Measurements from ENCODE around the gene RFC2.
A peak's percentile ranks its signal among the peaks of the same experiment; 100 is the strongest.
"Not testable (repeated sequence)": the region's sequence is repeated elsewhere in the genome, so short reads cannot be mapped to it uniquely, and the experiment has no call there.

The RFC2 gene

DNA sequence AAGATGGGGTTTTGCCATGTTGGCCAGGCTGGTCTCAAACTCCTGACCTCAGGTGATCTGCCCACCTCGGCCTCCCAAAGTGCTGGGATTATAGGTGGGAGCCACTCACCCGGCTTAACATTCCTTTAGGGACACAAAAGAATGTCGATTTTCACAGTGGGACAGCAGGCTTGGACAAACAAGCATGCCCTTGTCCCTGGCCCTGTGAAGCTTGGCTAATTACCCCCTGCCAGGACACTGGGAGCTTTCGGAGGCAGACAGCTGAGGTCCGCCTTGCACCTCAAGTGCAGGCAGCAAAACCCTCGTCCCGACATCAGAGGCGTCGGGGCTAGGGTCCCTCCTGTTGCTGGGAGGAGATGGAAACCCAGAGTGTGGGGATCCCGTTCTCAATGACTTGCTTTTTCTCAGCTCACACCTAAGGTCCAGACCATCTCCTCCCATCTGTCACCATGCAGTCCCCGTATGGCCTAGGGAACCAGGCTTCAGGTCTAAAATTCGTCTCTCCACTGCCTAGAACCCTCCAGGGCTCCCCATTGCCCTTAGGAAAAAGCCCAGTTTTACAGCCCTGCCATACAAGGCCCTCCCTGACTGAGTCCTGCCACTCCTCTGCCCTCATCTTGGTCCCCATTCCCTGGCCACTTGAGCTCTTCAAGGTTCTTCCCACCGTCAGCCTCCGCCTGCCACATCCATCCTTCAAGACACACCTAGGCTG is 28.7 kb upstream of the RFC2 start:
- no peak for DNase-seq

GRCh38 chr7:74280985-74281384 is 26.8 kb upstream of the RFC2 start:
- DNase-seq, result no peak

- DNase-seq, result no peak
Observed at GRCh38 chr7:74277636-74278035, 23.4 kb upstream of the RFC2 start.

DNA sequence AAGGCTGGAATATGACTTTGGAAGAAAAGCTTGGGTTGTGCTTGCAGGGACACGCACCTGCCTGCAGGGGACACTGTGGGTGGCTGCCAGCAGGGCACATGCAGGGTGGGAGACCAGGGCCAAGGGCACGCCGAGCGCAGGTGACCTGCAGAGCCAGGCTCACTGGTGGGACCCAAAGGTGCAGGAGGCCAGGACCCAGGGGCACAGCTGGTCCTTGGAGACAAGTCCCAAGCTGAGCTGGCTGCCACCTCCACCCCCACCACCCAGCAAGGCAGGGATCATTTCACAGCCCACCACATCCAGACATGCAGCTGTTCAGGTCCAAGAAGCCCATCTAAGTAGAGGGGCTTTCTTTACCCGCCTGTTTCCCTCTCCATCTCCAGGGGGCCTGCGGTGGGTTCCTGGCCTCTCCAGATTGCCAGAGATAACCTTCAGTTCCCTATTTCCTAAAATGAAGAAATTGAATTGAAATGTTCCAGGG is 21.2 kb upstream of the RFC2 start:
- no peak for DNase-seq

DNA sequence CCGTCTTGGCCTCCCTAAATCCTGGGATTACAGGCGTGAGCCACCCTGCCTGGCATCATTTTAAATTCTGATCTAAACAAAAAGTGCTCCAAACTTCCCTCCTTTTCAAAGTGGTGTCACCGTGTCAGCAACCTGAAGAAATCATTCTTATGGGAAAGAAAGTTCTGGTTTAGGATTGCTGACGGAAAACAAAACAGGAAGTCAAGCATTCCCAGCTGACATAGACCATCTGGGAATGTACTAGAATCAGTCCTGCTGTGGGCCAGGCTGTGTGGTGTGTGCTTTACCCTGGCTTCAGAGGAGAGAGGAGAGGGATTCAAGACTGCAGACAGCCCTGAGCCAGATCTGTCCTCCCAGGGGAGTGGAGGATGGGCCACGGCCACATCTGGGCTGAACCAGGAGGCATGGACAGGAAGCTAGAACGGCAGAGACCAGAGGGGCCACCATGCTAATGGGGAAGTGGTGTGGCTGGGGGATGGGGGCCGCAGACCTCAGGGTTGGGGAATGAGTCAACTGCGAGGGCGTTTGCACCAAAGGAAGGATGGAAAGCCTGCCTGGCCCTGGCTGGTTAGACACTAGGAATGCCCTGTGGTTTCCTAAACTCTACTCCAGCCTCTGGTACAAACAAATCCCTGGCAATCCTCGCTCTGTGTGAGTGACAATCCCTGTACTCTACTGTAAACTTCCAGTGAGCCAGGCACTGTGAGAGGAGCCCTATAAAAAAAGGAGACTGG is 18.3 kb upstream of the RFC2 start:
- peak; percentile 98 for DNase-seq

DNA sequence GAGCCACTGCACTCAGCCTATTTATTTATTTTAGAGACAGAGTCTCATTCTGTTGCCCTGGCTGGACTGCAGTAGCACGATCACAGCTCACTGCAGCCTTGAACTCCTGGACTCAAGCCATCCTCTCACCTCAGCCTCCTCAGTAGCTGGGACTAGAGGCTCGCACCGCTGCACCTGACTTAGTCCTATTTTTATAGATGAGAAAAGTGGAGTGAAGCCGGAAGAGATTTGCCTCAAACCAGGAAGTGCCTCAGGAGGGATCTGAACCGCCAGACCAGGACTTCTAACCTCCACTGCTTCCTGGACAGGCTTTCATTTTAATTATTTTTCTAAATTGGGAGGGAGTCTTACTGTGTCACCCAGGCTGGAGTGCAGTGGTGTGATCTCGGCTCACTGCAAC is 17.5 kb upstream of the RFC2 start:
- no peak for DNase-seq

GRCh38 chr7:74269757-74270277 is 15.6 kb upstream of the RFC2 start:
- peak; percentile 82 for DNase-seq

DNA sequence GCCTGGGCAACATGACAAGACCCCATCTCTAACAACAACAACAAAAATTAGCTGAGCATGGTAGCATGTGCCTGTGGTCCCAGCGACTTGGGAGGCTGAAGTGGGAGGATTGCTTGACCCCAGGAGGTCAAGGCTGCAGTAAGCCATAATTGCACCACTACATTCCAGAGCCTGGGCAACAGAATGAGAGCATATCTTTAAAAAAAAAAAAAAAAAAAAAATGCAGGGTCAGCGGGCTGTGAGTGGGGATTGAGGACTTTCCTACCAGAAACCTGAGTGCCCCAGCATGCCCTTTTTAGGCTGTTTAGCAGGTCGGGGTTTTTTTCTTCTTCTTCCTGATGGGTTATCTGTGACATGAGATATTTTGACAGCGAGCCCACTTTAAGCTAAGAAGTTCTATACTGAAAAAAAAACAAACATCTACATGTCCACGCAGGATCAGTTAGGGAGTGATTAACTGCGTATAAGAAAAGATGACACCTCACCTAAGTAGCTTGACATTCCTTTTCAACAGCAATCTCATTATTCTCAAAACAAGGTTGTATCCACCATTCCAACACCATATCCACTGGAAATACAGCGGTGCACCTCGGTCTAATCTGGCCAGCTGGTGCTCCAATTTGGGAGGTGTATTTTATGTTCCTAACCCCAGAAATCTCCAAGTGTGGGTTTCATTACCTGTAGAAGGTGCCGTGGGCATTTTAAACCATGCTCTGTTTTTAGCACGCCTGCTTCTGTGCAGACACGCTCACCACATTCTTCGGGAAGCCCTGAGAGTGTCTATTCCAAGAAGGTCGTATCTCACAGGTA is 13.8 kb upstream of the RFC2 start:
- DNase-seq, result no peak

GRCh38 chr7:74266191-74266963 is 12.2 kb upstream of the RFC2 start:
- DNase-seq, result no peak

DNA sequence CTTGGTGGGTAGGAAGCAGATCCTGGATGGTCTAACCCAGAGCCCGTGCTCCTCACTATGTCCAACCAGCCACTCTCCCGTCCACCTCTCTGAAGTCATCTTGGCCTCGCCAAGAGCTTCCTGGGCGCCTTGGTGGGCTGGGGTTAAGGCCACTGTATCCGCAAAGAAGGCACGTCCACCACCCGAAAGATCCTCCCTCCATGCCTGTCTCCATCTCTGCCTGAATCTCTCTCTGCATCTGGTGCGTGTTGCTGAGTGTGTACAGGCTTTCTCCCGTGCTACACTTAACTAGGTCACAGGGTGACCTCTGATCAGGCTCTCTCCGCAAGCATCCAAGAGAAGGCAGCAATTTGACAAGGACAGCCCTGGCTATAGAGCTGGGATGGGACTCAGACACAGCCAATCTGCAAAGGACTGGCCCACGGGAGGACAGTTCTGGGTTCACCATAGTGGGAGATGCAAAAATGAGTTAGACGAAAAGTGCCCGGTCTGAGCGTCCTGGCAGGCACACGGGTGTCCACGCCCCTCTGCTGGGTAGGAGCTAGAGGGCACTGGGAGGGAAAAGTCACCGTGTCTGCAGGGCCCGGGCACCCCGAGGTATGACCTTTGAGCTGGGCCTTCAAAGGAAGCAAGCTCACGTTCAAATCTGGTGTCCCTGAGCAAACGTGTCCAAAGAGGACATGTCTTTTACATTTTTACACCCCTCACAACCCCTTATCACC is 9.4 kb upstream of the RFC2 start:
- DNase-seq, result no peak

- DNase-seq, result no peak
Observed at GRCh38 chr7:74262639-74263398, 8.6 kb upstream of the RFC2 start.

GRCh38 chr7:74258639-74259038 is 4.4 kb upstream of the RFC2 start:
- no peak for DNase-seq

DNA sequence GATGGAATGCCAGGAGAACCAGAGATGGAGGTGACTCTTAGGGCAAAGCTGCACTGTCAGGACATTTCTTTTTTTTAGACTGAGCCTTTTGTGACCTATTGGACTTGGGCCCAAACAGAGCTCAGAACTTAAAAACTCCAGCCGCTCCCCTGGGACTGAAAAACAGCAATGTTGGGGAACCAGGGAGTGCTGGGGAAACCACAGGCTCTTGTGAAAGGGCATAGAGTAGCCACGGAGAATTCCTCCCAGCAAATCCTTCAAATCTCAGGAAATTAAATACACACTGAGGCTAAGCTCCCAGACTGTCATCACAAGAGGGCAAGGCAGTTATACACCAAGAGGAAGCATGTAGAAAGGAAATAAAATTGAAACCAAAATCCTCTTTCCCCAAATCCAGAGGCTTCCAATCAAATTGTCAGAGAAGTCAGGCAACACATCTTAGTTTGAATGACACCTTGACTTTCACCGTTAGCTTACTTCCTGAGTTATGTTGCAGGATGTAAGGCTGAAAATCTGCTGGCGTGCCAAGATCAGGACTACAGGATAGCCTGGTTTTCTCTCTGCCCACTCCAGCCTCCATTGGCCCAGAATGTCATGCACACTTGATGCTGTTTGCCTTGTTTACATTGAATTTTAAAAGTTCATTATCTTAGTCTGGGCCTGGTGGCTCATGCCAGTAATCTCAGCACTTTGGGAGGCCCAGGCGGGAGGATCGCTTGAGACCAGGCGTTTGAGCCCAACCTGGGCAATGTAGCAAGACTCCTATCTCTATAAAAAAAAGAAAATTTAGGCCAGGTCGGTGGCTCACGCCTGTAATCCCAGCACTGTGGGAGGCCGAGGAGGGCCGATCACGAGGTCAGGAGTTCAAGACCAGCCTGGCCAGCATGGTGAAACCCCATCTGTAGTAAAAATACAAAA is 2.6 kb upstream of the RFC2 start:
- DNase-seq, result peak; percentile 93

DNA sequence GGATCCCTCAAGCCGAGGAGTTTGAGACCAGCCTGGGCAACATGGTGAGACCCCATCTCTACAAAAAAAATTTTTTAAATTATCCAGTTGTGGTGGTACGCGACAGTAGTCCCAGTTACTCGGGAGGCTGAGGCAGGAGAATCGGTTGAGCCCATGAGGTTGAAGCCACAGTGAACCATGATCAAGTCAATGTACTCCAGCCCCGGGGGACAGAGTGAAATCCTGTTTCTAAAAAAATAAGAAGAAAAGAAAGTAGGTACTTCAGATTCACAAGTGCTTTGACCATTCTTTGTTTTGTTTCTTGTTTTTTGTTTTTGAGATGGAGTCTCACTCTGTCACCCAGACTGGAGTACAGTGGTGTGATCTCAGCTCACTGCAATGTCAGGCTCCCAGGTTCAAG is 1.3 kb upstream of the RFC2 start:
- DNase-seq, result not testable (repeated sequence)

DNA sequence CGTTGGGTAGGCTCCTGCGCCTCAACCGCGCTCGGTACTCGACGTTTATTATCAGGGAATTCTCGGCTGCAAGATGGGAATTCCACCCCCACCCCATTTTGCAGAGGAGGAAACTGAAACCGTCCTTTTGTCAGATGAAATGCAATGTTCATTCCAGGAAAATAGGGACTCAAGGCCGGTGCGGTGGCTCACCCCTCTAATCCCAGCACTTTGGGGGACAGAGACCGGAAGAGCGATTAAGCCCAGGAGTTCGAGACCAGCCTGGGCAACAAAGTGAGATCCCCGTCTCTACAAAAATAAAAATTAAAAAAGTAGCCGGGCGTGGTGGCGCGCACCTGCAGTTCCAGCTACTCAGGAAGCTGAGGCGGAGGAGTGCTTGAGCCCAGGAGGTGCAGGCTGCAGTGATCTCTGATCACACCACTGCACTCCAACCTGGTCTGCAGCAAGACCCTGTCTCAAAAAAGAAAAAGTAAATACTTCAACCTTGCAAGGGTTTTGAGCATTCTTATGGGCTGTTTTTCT is 720 bp upstream of the RFC2 start:
- no peak for DNase-seq

DNA sequence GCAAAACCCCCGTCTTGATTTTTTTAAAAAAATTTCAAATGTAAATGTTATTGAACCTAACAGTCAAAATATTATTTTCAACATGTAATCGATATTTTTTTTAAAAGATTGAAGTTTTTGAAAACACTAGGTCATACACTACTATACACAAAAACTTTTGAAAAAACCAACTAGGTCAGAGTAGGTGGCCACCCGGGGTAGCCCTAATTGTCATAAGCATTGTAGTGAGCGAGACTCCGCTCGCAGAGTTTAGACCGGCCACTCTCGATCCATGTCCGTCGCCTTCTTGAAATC is 417 bp downstream of the RFC2 start:
- DNase-seq, result no peak

DNA sequence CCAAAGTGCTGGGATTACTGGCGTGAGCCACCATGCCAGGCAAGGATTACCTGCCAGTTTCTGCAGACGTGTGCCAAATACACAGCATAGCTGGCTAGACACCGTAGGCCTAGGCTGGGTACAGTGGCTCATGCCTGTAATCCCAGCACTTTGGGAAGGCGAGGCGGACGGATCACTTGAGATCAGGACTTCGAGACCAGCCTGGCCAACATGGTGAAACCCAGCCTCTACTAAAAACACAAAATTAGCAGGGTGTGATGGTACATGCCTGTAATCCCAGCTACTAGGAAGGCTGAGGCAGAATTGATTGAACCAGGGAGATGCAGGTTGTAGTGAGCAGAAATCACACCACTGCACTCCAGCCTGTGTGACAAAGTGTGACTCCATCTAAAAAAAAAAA is 868 bp downstream of the RFC2 start:
- DNase-seq, result no peak

DNA sequence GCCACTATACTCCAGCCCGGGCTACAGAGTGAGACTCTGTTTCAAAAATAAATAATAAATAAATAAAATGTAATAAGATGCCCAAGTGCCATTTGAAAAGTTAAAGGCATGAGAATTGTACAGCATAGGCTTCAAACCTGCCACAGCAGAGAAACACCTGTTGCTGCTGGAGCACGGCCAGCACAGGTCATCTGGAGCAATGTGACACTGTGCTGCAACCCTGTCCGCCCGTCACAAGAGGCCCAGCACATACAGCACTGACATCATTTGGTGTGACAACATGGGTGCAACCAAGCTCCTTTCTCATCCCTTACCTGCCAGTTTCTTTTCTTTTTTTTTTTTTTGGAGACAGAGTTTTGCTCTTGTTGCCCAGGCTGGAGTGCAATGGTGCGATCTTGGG is 1.3 kb downstream of the RFC2 start:
- DNase-seq, result no peak

DNA sequence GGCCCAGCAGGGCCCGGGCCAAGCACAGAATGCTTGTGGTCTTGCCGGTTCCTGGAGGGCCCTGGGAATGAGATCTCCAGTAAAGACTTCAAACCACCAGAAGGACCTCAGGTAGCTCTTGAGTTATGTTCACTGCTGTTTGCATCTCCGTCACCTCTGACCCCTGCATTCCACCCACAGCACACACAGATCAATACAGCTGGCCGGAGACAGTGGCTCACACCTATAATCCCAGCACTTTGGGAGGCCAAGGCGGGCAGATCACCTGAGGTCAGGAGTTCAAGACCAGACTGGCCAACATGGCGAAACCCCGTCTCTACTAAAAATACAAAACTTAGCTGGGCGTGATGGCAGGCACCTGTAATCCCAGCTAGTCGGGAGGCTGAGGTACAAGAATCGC is 5.1 kb downstream of the RFC2 start:
- not testable (repeated sequence) for DNase-seq

- no peak for DNase-seq
Observed at GRCh38 chr7:74248156-74248555, 6.0 kb downstream of the RFC2 start.

Measured in fibroblast of skin of back (primary cell).